ENCODE data around the gene UGT2A3.

DNA sequence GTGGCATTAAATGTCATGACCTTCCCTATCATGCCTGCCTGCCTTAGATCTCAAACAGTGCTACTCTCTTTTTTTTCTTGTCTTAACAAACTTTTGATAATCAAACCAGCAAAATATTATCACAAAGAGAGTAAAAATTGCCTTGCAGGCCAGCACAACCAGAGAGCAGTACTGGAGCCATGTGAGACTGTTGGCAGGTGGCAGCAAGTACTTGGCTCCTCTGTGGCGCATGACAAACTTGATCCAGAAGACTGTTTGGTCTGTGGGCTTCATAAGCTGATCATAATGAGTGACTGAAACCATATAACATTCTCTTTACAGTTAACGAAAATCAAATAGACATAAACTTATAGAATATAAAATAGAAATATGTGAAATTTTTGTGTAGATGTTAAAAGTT lies 33.3 kb upstream of the UGT2A3 start:
- TF ChIP-seq, protein P1, sequence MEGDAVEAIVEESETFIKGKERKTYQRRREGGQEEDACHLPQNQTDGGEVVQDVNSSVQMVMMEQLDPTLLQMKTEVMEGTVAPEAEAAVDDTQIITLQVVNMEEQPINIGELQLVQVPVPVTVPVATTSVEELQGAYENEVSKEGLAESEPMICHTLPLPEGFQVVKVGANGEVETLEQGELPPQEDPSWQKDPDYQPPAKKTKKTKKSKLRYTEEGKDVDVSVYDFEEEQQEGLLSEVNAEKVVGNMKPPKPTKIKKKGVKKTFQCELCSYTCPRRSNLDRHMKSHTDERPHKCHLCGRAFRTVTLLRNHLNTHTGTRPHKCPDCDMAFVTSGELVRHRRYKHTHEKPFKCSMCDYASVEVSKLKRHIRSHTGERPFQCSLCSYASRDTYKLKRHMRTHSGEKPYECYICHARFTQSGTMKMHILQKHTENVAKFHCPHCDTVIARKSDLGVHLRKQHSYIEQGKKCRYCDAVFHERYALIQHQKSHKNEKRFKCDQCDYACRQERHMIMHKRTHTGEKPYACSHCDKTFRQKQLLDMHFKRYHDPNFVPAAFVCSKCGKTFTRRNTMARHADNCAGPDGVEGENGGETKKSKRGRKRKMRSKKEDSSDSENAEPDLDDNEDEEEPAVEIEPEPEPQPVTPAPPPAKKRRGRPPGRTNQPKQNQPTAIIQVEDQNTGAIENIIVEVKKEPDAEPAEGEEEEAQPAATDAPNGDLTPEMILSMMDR (IDR thresholded peaks at IDR 0.05), result no peak
- no peak for TF ChIP-seq POLR2A (IDR thresholded peaks at IDR 0.05)

Measured in sigmoid colon (tissue), 3 donors.